Astrocyte (in vitro differentiated cells and primary cell): Measurements from ENCODE around the gene JAK3.

Experiments
- EZH2 ChIP-seq: IDR thresholded peaks from 2 replicates; pipeline ENCODE4 v1.6.1; 2012; ENCODE audit warnings: mild to moderate bottlenecking, low read length, inconsistent platforms; ENCODE audit not compliant: insufficient read depth
- TF ChIP-seq, protein P1 (sequence below): IDR thresholded peaks from 2 replicates; pipeline ENCODE4 v1.5.1; 2011; ENCODE audit warnings: low read depth, mild to moderate bottlenecking, inconsistent platforms, low read length, moderate library complexity; ENCODE audit not compliant: insufficient read depth

DNA sequence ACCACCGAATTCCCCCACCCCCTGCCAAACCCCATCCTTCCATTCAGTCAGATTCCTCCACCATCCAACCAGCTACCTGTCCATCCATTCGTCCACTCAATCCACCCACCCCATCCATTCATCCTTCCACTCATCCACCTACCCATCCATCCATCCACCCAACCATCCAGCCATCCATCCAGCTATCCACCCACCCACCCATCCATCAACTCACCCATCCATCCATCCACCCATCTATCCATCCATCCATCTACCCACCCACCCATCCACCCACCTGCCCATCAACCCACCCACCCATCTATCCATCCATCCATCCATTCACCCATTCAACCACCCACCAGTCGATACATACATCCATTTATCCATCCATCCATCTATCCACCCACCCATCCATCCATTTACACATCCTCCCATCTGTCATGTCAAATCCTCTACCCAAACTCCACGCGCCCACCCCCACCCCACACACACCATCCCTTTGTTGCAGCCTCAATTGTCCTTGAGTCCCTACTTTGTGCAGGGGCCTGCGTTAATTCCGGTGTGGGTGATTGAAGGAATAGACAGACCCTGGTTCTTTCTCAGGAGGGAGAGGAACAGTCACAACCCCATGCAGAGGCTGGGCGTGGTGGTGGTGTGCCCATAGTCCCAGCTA, 18.7 kb upstream of the JAK3 start:
- TF ChIP-seq, protein P1, sequence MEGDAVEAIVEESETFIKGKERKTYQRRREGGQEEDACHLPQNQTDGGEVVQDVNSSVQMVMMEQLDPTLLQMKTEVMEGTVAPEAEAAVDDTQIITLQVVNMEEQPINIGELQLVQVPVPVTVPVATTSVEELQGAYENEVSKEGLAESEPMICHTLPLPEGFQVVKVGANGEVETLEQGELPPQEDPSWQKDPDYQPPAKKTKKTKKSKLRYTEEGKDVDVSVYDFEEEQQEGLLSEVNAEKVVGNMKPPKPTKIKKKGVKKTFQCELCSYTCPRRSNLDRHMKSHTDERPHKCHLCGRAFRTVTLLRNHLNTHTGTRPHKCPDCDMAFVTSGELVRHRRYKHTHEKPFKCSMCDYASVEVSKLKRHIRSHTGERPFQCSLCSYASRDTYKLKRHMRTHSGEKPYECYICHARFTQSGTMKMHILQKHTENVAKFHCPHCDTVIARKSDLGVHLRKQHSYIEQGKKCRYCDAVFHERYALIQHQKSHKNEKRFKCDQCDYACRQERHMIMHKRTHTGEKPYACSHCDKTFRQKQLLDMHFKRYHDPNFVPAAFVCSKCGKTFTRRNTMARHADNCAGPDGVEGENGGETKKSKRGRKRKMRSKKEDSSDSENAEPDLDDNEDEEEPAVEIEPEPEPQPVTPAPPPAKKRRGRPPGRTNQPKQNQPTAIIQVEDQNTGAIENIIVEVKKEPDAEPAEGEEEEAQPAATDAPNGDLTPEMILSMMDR: no peak
- no peak for TF ChIP-seq EZH2
